Spleen (tissue), 11 donors: ENCODE results near the gene PRXL2B. TPM values are rescaled to one million over a fixed set of nuclear protein-coding genes. Genes with fewer than 3 reads are reported as not detected.

Experiments
- DNase-seq: peaks from one replicate; pipeline ENCODE4 v3.0.0-alpha.2; 2020
- H3K27ac ChIP-seq, 8 donors: fragments of 200-600 bp; sonication (generic) in 7 of 8; 1 replicate in 4 of 8; 2 replicates in 4 of 8; pipeline versions ENCODE4 v1.5.0 to v1.8.0; 2016 to 2021; ENCODE audit warnings: inconsistent platforms in 4 of 8, mild to moderate bottlenecking in 4 of 8, moderate library complexity in 1 of 8
- H3K27me3 ChIP-seq, 7 donors: fragments of 200-600 bp; sonication (generic) in 6 of 7; replicated peaks in 1 of 7; 1 replicate in 4 of 7; 2 replicates in 3 of 7; pipeline versions ENCODE4 v1.5.0 to v1.8.0; 2016 to 2021; ENCODE audit warnings: inconsistent platforms in 3 of 7, mild to moderate bottlenecking in 1 of 7
- H3K36me3 ChIP-seq, 6 donors: fragments of 200-600 bp; sonication (generic) in 5 of 6; 1 replicate in 4 of 6; 2 replicates in 2 of 6; pipeline versions ENCODE4 v1.5.0 to v1.8.0; 2016 to 2021; ENCODE audit warnings: inconsistent platforms in 2 of 6
- H3K4me1 ChIP-seq, 6 donors: fragments of 200-600 bp; sonication (generic) in 5 of 6; 1 replicate in 3 of 6; 2 replicates in 3 of 6; pipeline versions ENCODE4 v1.5.0 to v1.8.0; 2016 to 2021; ENCODE audit warnings: inconsistent platforms in 3 of 6
- H3K4me3 ChIP-seq, 8 donors: fragments of 200-600 bp; sonication (generic) in 7 of 8; 1 replicate in 4 of 8; 2 replicates in 4 of 8; pipeline versions ENCODE4 v1.5.0 to v1.8.0; 2016 to 2021; ENCODE audit warnings: inconsistent platforms in 4 of 8, mild to moderate bottlenecking in 4 of 8, moderate library complexity in 2 of 8
- H3K9me3 ChIP-seq, 8 donors: fragments of 200-600 bp; sonication (generic) in 7 of 8; 1 replicate in 4 of 8; 2 replicates in 4 of 8; pipeline versions ENCODE4 v1.5.0 to v1.8.0; 2016 to 2021; ENCODE audit warnings: inconsistent platforms in 4 of 8
- POLR2A ChIP-seq, 3 donors: fragments of 450-650 bp; IDR thresholded peaks; one replicate each; pipeline ENCODE4 v1.5.1; 2017; ENCODE audit warnings: antibody characterized with exemption in 3 of 3, mild to moderate bottlenecking in 1 of 3
- POLR2AphosphoS5 ChIP-seq, 3 donors: sonication (generic); formaldehyde crosslinking; IDR thresholded peaks; one replicate each; pipeline ENCODE4 v1.5.1; 2017; ENCODE audit warnings: antibody characterized with exemption in 3 of 3
- WGBS, 5 donors: extraction: QIAGEN DNeasy Blood & Tissue Kit in 3 of 5; methylation state at CpG; one replicate each; pipeline versions ENCODE4 v1.1.5 to v1.1.7; 2013 to 2018; 5-methylcytosine and 5-hydroxymethylcytosine counted together
- intact Hi-C: fragments of 100-400 bp; cut with DNase I; formaldehyde crosslinking; loops from one replicate; pipeline ENCODE4 v1.15.0; 2023; ENCODE audit warnings: low total_unique reads
- polyA plus RNA-seq, 3 donors: library from polyadenylated mRNA; stranded (reverse); fragments of 200-250 nt; gene quantifications; one replicate each; pipeline ENCODE4 v1.2.1, GENCODE V29; 2013
- total RNA-seq, 7 donors: library from RNA; depleted of rRNA in 3 of 7; stranded (reverse); fragments of >200 nt in 3 of 7; fragmentation: NEBNext Ultra II Directional in 4 of 7; extraction: Animal tissue kit (Norgen Biotek cat#: 25700) in 4 of 7; gene quantifications; one replicate each; pipeline versions ENCODE4 v1.1.0 to v1.2.1, GENCODE V29; 2016 to 2021
- TF ChIP-seq, protein P1 (sequence below), 11 experiments: fragments of 200-600 bp in 7 of 11; fragments of 450-650 bp in 4 of 11; sonication (generic) in 4 of 11; IDR thresholded peaks in 8 of 11; conservative IDR thresholded peaks in 3 of 11; 1 replicate in 7 of 11; 2 replicates in 4 of 11; pipeline versions ENCODE4 v1.4.0 to v1.8.0; 2016 to 2021; ENCODE audit warnings: antibody characterized with exemption in 11 of 11, inconsistent platforms in 4 of 11, mild to moderate bottlenecking in 1 of 11
- donor health status: healthy with polysubstance abuse.
- donor health status: DM: no; HTN: no; CAD: no; lungs with moderate emphysema.
- donor health status: DM: no; HTN: no; CAD: no.
- donor health status: Bipolar disorder and iron deficiency.
- donor health status: healthy.
- donor health status: DM: no; HTN: no; CAD: no.
- donor health status: DM: yes; HTN: yes; CAD: no.

The PRXL2B gene
- total and polyA plus RNA-seq, 10 donors, result 10.7 to 43.0 (median 25.0) TPM

GRCh38 chr1:2603521-2604155, 17.1 kb downstream of the PRXL2B start:
- H3K36me3 ChIP-seq, result no peaks in the 10 kb centered on the region
- no peak overlapping the region for H3K27ac ChIP-seq
- intact Hi-C loops, result no loop called here
- no peak overlapping the region for H3K4me3 ChIP-seq
- WGBS, 5 donors, result 75 to 89% (median 87%) methylated on average over 13 to 25 of the region's 25 CpGs
- H3K27me3 ChIP-seq, result peaks cover 0 to 40% (median 15%) of the 10 kb centered on the region in 7 donors
- peak; percentile 62 for DNase-seq
- TF ChIP-seq POLR2AphosphoS5 (IDR thresholded peaks at IDR 0.05), result no peak
- H3K4me1 ChIP-seq, result no peaks in the 10 kb centered on the region
- peaks cover 0 to 9% (median 6%) of the 10 kb centered on the region in 8 donors for H3K9me3 ChIP-seq

DNA sequence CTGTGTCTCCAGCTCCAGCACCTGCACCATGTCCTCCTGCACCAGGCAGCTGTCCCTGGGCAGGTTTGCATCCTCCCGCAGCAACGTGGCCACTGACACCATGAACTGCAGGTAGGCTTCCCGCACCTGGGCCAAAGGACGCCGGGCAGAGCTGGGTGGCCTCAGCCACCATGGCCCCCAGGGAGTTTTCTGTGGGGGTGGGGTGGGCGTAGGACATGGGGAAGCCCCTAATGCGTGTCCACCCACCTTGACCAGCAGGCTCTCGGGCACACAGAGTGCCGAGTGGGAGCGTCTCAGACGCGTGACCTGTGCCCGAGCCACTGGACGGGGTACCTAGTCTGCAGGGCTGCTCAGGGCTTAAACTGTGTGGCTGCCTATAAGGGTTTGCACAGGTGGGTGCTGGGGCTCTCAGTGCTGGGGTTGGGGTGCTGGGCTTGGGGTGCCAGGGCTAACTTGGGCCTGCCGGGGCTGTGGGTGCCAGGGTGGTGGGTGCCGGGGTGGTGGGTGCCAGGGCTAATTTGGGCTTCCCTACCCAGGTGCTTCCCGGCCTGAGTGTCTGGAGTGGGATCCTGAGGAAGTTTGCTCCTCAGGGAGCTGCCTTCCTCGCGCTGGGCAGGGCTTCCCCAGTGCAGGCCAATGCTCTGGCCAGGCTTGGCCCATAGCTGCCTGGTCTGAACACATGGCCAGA, 17.7 kb downstream of the PRXL2B start:
- peaks cover 0 to 40% (median 15%) of the 10 kb centered on the region in 7 donors for H3K27me3 ChIP-seq
- no peaks in the 10 kb centered on the region for H3K36me3 ChIP-seq
- no peaks in the 10 kb centered on the region for H3K4me1 ChIP-seq
- TF ChIP-seq POLR2A (IDR thresholded peaks at IDR 0.05), result no peak
- no peak for TF ChIP-seq POLR2AphosphoS5 (IDR thresholded peaks at IDR 0.05)
- TF ChIP-seq, protein P1, sequence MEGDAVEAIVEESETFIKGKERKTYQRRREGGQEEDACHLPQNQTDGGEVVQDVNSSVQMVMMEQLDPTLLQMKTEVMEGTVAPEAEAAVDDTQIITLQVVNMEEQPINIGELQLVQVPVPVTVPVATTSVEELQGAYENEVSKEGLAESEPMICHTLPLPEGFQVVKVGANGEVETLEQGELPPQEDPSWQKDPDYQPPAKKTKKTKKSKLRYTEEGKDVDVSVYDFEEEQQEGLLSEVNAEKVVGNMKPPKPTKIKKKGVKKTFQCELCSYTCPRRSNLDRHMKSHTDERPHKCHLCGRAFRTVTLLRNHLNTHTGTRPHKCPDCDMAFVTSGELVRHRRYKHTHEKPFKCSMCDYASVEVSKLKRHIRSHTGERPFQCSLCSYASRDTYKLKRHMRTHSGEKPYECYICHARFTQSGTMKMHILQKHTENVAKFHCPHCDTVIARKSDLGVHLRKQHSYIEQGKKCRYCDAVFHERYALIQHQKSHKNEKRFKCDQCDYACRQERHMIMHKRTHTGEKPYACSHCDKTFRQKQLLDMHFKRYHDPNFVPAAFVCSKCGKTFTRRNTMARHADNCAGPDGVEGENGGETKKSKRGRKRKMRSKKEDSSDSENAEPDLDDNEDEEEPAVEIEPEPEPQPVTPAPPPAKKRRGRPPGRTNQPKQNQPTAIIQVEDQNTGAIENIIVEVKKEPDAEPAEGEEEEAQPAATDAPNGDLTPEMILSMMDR (IDR thresholded peaks at IDR 0.05 in 8 of 11, conservative IDR thresholded peaks at IDR 0.05 in 3 of 11), result no peak
- no peak overlapping the region for H3K4me3 ChIP-seq
- intact Hi-C loops, result no loop called here
- H3K27ac ChIP-seq, result no peak overlapping the region
- DNase-seq, result peak; percentile 65
- peaks cover 0 to 3% (median 0%) of the 10 kb centered on the region in 8 donors for H3K9me3 ChIP-seq
- 79 to 96% (median 86%) methylated on average over 10 to 19 of the region's 19 CpGs for WGBS, 5 donors

- Histone ChIP-seq H3K4me1 (no peaks in the 10 kb centered on the region), H3K27me3 (peaks cover 0 to 43% (median 15%) of the 10 kb centered on the region in 7 donors), H3K4me3 (no peak overlapping the region), H3K36me3 (no peaks in the 10 kb centered on the region), H3K27ac (no peak overlapping the region), H3K9me3 (peaks cover 0 to 3% (median 0%) of the 10 kb centered on the region in 8 donors)
- intact Hi-C loops, result no loop called here
- DNase-seq, result peak; percentile 60
- TF ChIP-seq POLR2AphosphoS5 (IDR thresholded peaks at IDR 0.05) (no peak), POLR2A (IDR thresholded peaks at IDR 0.05) (no peak)
- TF ChIP-seq, protein P1 (IDR thresholded peaks at IDR 0.05 in 8 of 11, conservative IDR thresholded peaks at IDR 0.05 in 3 of 11), result no peak
- 83 to 91% (median 84%) methylated on average over 11 to 14 of the region's 14 CpGs for WGBS, 5 donors
Observed at GRCh38 chr1:2604844-2605508, 18.4 kb downstream of the PRXL2B start.

GRCh38 chr1:2605509-2606395, 19.2 kb downstream of the PRXL2B start:
- H3K27me3 ChIP-seq, result peaks cover 0 to 50% (median 15%) of the 10 kb centered on the region in 7 donors
- no peaks in the 10 kb centered on the region for H3K36me3 ChIP-seq
- TF ChIP-seq POLR2A (IDR thresholded peaks at IDR 0.05) (no peak), POLR2AphosphoS5 (IDR thresholded peaks at IDR 0.05) (no peak)
- TF ChIP-seq, protein P1 (IDR thresholded peaks at IDR 0.05 in 8 of 11, conservative IDR thresholded peaks at IDR 0.05 in 3 of 11), result no peak
- WGBS, 5 donors, result 88 to 95% (median 89%) methylated on average over 41 to 48 of the region's 48 CpGs
- intact Hi-C loops, result no loop called here
- DNase-seq, result peak; percentile 69
- no peak overlapping the region for H3K27ac ChIP-seq
- peaks cover 0 to under 1% (median 0%) of the 10 kb centered on the region in 6 donors for H3K4me1 ChIP-seq
- H3K4me3 ChIP-seq, result no peak overlapping the region
- peaks cover 0 to 3% (median 0%) of the 10 kb centered on the region in 8 donors for H3K9me3 ChIP-seq
